DOHH2 (cell line): ENCODE measurements around the gene GCG.

Source experiments
- H3F3A ChIP-seq: fragments of 200-600 bp; sonication (generic), shearing (Covaris generic); 2 replicates; pipeline ENCODE4 v1.6.0; 2016; ENCODE audit warnings: antibody characterized with exemption, mild to moderate bottlenecking; ENCODE audit not compliant: control insufficient read depth, insufficient read depth
- H3K27ac ChIP-seq: fragments of 200-600 bp; sonication (generic); 2 replicates; pipeline ENCODE4 v1.5.1; 2014; ENCODE audit warnings: low read depth, mild to moderate bottlenecking, low read length, moderate library complexity
- H3K27me3 ChIP-seq: fragments of 200-600 bp; sonication (generic); 2 replicates; pipeline ENCODE4 v1.6.1; 2014; ENCODE audit warnings: mild to moderate bottlenecking, low read length, mixed read lengths; ENCODE audit not compliant: control insufficient read depth
- H3K36me3 ChIP-seq: fragments of 200-600 bp; sonication (generic); 2 replicates; pipeline ENCODE4 v1.6.1; 2014; ENCODE audit warnings: mild to moderate bottlenecking, low read length, moderate library complexity, mixed read lengths; ENCODE audit not compliant: control insufficient read depth
- H3K4me1 ChIP-seq: fragments of 200-600 bp; sonication (generic); 2 replicates; pipeline ENCODE4 v1.6.1; 2014; ENCODE audit warnings: mild to moderate bottlenecking, low read length, mixed read lengths; ENCODE audit not compliant: control insufficient read depth
- H3K4me2 ChIP-seq: fragments of 200-600 bp; sonication (generic); 2 replicates; pipeline ENCODE4 v1.6.0; 2014; ENCODE audit warnings: mild to moderate bottlenecking, low read length, moderate library complexity
- H3K4me3 ChIP-seq: fragments of 200-600 bp; sonication (generic); 2 replicates; pipeline ENCODE4 v1.5.1; 2014; ENCODE audit warnings: mild to moderate bottlenecking, low read length, mixed read lengths
- H3K79me2 ChIP-seq: fragments of 200-600 bp; sonication (generic); 2 replicates; pipeline ENCODE4 v1.6.1; 2014; ENCODE audit warnings: mild to moderate bottlenecking, low read length, mixed read lengths; ENCODE audit not compliant: control insufficient read depth
- H3K9me2 ChIP-seq: fragments of 200-600 bp; sonication (generic); replicated peaks from 2 replicates; pipeline ENCODE4 v1.6.1; 2014; ENCODE audit warnings: mild to moderate bottlenecking, low read length, mixed read lengths; ENCODE audit not compliant: control insufficient read depth
- H3K9me3 ChIP-seq: fragments of 200-600 bp; sonication (generic); 2 replicates; pipeline ENCODE4 v1.6.1; 2014; ENCODE audit warnings: antibody characterized with exemption, low read length, mixed read lengths; ENCODE audit not compliant: control insufficient read depth, insufficient read depth
- H4K20me1 ChIP-seq: fragments of 200-600 bp; sonication (generic); 2 replicates; pipeline ENCODE4 v1.6.0; 2014; ENCODE audit warnings: low read depth, mild to moderate bottlenecking, antibody characterized with exemption, low read length, moderate library complexity; ENCODE audit not compliant: control insufficient read depth, insufficient read depth
- CTCF ChIP-seq: fragments of 200-600 bp; sonication (generic); IDR thresholded peaks from one replicate; pipeline ENCODE4 v1.5.1; 2014; ENCODE audit warnings: antibody characterized with exemption, mild to moderate bottlenecking, low read depth, low read length; ENCODE audit not compliant: poor library complexity, severe bottlenecking
- EZH2phosphoT487 ChIP-seq: fragments of 200-600 bp; sonication (generic); IDR thresholded peaks from 2 replicates; pipeline ENCODE4 v1.6.1; 2017; ENCODE audit warnings: borderline replicate concordance, mild to moderate bottlenecking, antibody characterized with exemption, low read length, moderate library complexity, mixed read lengths

GCG gene

DNA sequence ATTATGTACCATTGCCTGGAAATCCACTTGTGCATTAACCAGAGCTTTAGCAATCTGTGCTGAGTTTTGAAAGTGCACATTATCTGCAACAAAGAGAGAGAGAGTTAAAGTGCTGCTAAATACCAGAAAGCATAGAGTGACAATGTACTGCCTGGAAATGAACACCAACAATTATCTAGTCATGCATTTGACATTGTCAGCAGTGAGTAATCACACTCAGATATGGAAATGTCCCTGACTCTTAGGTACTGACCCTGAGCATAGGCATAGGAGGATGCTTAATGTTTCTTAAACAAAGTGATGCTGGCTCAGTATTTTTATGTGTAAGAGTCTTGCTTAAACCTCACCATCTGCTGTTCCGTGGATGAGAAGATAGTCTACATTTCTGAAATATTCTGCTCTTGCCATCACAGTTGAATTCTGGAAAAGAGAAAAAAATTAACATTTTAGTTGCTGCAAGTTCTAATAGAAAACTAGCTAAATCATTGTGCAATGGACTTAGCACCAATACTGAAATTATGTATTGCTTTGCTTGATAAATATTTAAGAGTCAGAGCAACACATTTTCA is 20.8 kb upstream of the GCG start:
- Histone ChIP-seq H4K20me1 (no peaks in the 10 kb centered on the region), H3K79me2 (no peaks in the 10 kb centered on the region), H3K36me3 (no peaks in the 10 kb centered on the region)

GRCh38 chr2:162166745-162167144 is 14.7 kb upstream of the GCG start:
- H3K9me2 ChIP-seq = no peaks in the 10 kb centered on the region
- H3K79me2 ChIP-seq = no peaks in the 10 kb centered on the region
- no peaks in the 10 kb centered on the region for H3F3A ChIP-seq
- no peaks in the 10 kb centered on the region for H3K36me3 ChIP-seq
- no peak for TF ChIP-seq EZH2phosphoT487
- TF ChIP-seq CTCF = no peak
- no peaks in the 10 kb centered on the region for H3K4me1 ChIP-seq
- H4K20me1 ChIP-seq = no peaks in the 10 kb centered on the region
- peaks cover 14% of the 10 kb centered on the region for H3K27me3 ChIP-seq
- no peaks in the 10 kb centered on the region for H3K9me3 ChIP-seq
- no peak overlapping the region for H3K27ac ChIP-seq
- H3K4me2 ChIP-seq = no peak overlapping the region
- no peak overlapping the region for H3K4me3 ChIP-seq

More for the DNA sequence above, 20.8 kb upstream of the GCG start:
- H3K9me3 ChIP-seq = no peaks in the 10 kb centered on the region
- H3K4me1 ChIP-seq = no peaks in the 10 kb centered on the region
- no peaks in the 10 kb centered on the region; the same call in 1 of the 2 replicates for H3K9me2 ChIP-seq
- H3F3A ChIP-seq = no peaks in the 10 kb centered on the region
- H3K27me3 ChIP-seq = peaks cover 14% of the 10 kb centered on the region; the same call in 1 of the 2 replicates
- no peak overlapping the region for H3K4me3 ChIP-seq
- TF ChIP-seq EZH2phosphoT487 = no peak
- H3K4me2 ChIP-seq = no peak overlapping the region
- H3K27ac ChIP-seq = no peak overlapping the region

DNA sequence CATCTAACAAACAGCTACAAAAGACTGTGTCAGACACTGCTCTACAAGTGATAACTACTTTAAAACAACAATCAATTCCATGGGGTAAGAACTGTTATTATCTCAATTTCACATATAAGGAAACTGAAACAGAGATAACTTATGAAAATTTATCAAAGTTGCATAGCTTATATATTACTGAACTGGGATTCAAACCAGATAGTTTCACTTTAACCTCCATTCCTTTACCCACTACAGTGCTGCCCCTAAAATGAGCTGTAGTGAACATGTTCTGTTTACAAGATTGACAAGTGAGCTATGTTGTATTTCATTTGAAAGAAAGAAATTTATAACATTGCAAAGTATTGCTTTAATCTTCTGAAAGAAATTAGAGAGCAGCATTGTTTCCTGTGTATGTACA is 14.1 kb upstream of the GCG start:
- peaks cover 12% of the 10 kb centered on the region for H3K27me3 ChIP-seq
- H3K4me3 ChIP-seq = no peak overlapping the region
- TF ChIP-seq CTCF (no peak), EZH2phosphoT487 (no peak)
- H3K4me2 ChIP-seq = no peak overlapping the region
- no peaks in the 10 kb centered on the region for H4K20me1 ChIP-seq
- H3K36me3 ChIP-seq = no peaks in the 10 kb centered on the region
- no peaks in the 10 kb centered on the region for H3K9me3 ChIP-seq
- H3K4me1 ChIP-seq = no peaks in the 10 kb centered on the region
- H3K27ac ChIP-seq = no peak overlapping the region
- H3F3A ChIP-seq = no peaks in the 10 kb centered on the region
- no peaks in the 10 kb centered on the region for H3K9me2 ChIP-seq
- H3K79me2 ChIP-seq = no peaks in the 10 kb centered on the region

DNA sequence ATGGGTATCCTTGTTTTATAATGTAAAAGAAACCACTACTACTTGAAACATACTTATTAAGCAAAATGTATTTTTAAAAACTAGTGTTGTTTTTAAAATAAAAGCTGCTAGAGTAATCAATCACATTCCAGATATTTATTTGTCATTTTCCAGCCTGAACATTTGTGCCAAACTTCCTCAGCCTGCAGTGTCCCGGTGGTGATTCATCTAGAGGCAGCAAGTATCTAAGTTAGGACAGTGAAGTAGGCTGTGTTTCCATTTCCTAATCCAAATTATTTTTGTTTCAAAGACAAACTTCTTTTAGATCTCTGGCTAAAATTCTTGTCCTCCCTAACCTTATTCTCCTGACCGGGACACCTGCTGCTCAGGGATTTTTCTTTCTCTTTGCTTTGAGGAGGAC is 12.8 kb upstream of the GCG start:
- no peaks in the 10 kb centered on the region for H3K79me2 ChIP-seq
- no peaks in the 10 kb centered on the region for H3F3A ChIP-seq
- no peaks in the 10 kb centered on the region for H3K4me1 ChIP-seq
- H3K4me3 ChIP-seq = no peak overlapping the region
- no peak overlapping the region for H3K27ac ChIP-seq
- no peaks in the 10 kb centered on the region for H3K36me3 ChIP-seq
- peaks cover 8% of the 10 kb centered on the region for H3K27me3 ChIP-seq
- no peaks in the 10 kb centered on the region for H4K20me1 ChIP-seq
- H3K9me2 ChIP-seq = no peaks in the 10 kb centered on the region
- H3K9me3 ChIP-seq = no peaks in the 10 kb centered on the region
- TF ChIP-seq CTCF = no peak
- no peak for TF ChIP-seq EZH2phosphoT487
- H3K4me2 ChIP-seq = no peak overlapping the region
